Measurements from ENCODE around the gene SNAPC4. TPM values are rescaled to one million over a fixed set of nuclear protein-coding genes. Genes with fewer than 3 reads are reported as not detected.

Gene SNAPC4
- total RNA-seq, 1 donor from 2014 or later: 14.0 TPM

GRCh38 chr9:136370687-136371532 lies 29.1 kb downstream of the SNAPC4 start:
- no peak for DNase-seq (ENCODE audit: low spot score)

- no peak for DNase-seq (ENCODE audit: low spot score)
These were observed 29.9 kb downstream of the SNAPC4 start for GRCh38 chr9:136370037-136370436.

GRCh38 chr9:136368190-136368589 lies 31.8 kb downstream of the SNAPC4 start:
- no peak for DNase-seq (ENCODE audit: low spot score)

- DNase-seq (ENCODE audit: low spot score): no peak
These were observed 32.4 kb downstream of the SNAPC4 start for GRCh38 chr9:136367296-136368145.

- no peak for DNase-seq (ENCODE audit: low spot score)
These were observed 33.1 kb downstream of the SNAPC4 start for GRCh38 chr9:136366826-136367225.

GRCh38 chr9:136365775-136366222 lies 34.2 kb downstream of the SNAPC4 start:
- DNase-seq (ENCODE audit: low spot score): no peak

- DNase-seq (ENCODE audit: low spot score): no peak
These were observed 34.8 kb downstream of the SNAPC4 start for GRCh38 chr9:136364942-136365774.

- no peak for DNase-seq (ENCODE audit: low spot score)
These were observed 35.8 kb downstream of the SNAPC4 start for GRCh38 chr9:136363949-136364748.

- peak; percentile 98 for DNase-seq (ENCODE audit: low spot score)
These were observed 36.6 kb downstream of the SNAPC4 start, which contains the start of gene DNLZ for GRCh38 chr9:136363106-136363948. DNLZ (minus strand) TSS chr9:136363744; CDS start chr9:136363714, 30 bp downstream.

GRCh38 chr9:136362450-136362784 lies 37.6 kb downstream of the SNAPC4 start:
- DNase-seq (ENCODE audit: low spot score): no peak

GRCh38 chr9:136361754-136362449 lies 38.1 kb downstream of the SNAPC4 start:
- no peak for DNase-seq (ENCODE audit: low spot score)

- no peak for DNase-seq (ENCODE audit: low spot score)
These were observed 38.8 kb downstream of the SNAPC4 start for GRCh38 chr9:136361047-136361753.

- no peak for DNase-seq (ENCODE audit: low spot score)
These were observed 39.9 kb downstream of the SNAPC4 start for GRCh38 chr9:136359774-136360718.

- DNase-seq (ENCODE audit: low spot score): no peak
These were observed 41.1 kb downstream of the SNAPC4 start for GRCh38 chr9:136358888-136359287.

GRCh38 chr9:136358016-136358415 lies 42.0 kb downstream of the SNAPC4 start:
- no peak for DNase-seq (ENCODE audit: low spot score)

- no peak for DNase-seq (ENCODE audit: low spot score)
These were observed 42.7 kb downstream of the SNAPC4 start for GRCh38 chr9:136357202-136357725.
